Activated T-helper 1 cell treated with anti-CD3 and anti-CD28 coated beads, Interleukin-2, amount 50 U/mL, for 16 hours (primary cell): Measurements from ENCODE around the gene PDCD11.
A peak's percentile ranks its signal among the peaks of the same experiment; 100 is the strongest.

Experiments used
- DNase-seq, 2 donors: peaks; one replicate each; pipeline ENCODE4 v3.0.0-alpha.2; 2020; ENCODE audit warnings: low read depth in 1 of 2, low spot score in 1 of 2

PDCD11 gene

GRCh38 chr10:103449208-103450144, 53.0 kb downstream of the PDCD11 start:
- DNase-seq = no peak

- no peak for DNase-seq
Observed at GRCh38 chr10:103450201-103450695, 53.8 kb downstream of the PDCD11 start.

- DNase-seq = peak; percentile 24 to 30
Observed at GRCh38 chr10:103451091-103451813, 54.8 kb downstream of the PDCD11 start.

DNA sequence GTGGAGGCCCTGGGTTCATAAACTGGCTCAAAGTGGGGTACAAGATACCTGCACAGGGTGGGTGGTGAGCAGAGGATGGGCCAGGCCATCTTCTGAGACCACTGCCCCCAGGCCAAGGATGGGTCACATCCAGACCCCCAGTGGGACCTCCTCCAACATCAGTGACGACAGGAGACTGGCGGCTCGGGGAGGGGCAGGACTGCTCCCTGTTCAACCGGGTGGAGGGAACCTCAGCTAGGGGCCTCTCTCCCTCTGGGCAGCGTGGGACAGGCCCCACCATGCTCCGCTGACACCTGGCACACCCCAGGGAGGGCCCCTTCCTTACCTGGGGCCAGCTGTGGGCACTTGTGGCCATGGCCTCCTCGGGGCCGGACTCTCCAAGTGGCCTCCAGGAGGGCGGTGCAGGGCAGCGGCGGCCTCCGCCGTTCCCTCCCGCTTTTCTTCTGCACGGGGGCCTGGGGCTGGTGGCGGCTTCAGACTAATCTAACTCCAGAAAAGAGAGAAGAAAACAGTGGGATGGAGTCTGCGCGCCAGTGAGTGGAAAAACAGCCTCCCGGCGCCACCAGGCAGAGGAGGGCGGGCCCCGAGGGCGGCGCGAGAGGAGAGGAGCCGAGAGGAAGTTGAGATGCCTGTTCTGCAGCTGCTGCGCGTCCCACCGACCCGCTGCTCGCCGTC, 55.5 kb downstream of the PDCD11 start, which contains the start of gene CALHM2:
CALHM2 (minus strand) TSS at position 540 of the 675 bp plus-strand sequence. CDS start 2,429 bp downstream, outside the sequence.
- peak; percentile 22 to 34 for DNase-seq

DNA sequence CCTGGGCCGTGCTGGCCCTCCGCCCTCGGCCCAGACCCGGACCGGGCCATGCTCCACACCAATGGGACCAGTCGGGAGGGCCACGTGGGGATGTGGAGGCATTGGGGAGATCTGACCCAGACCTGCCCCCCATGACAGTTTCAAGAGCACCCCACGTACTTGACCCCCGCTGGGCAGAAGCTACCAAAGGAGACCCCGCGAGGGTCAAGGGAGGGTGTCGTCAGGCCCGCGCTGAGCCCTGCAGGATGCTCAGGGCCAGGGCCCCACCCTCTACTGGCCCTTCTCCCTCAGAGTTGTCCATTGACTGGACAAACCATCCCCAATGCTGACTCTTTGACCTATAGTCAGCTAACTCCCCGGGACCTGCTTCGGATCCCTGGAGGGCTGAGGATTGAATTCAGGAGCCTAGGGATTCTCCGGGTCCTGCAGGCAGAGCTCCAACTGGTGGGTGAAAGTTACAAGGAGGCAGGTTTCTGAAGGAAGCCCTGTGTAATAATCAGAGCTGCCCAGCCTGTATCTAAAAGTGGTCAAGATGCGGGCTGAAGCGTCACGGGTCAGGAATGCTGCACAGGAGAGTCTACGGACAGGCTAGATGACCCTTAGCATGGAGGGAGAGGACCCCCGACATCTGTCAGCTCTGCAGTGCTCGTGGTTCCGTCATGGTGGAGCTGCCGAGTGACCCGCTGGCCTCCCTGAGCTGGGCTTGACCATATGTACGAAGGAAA, 56.2 kb downstream of the PDCD11 start:
- no peak for DNase-seq

GRCh38 chr10:103454026-103454425, 57.6 kb downstream of the PDCD11 start:
- no peak for DNase-seq

GRCh38 chr10:103455235-103455634, 58.8 kb downstream of the PDCD11 start:
- no peak for DNase-seq

- DNase-seq = no peak
Observed at GRCh38 chr10:103456074-103456660, 59.7 kb downstream of the PDCD11 start.

DNA sequence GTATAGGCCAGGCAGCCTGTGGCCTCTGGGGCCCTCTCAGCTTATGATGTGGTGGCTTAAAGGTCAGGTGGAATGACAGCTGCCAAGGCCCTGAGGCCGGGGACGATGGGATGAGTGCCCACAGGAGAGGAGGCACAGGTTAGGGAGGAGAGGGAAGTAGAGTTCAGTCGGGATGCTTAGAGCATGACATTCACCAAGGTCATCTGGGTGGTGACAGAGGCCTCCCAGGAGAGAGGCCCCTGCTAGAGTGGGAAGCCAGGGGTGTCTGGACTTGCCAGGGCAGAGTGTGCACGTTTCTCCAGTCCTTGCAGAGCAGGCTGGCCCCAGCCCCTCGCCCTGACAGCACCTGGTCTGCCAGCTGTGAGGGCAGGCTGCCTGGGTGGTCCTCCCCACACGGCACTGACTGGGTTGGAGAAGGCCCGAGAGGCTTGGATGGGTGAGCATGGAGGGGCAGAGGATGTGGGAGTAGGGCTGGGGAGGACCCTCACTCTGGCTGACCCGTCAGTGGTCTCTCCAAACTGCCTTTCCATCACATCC, 60.8 kb downstream of the PDCD11 start:
- DNase-seq = no peak

DNA sequence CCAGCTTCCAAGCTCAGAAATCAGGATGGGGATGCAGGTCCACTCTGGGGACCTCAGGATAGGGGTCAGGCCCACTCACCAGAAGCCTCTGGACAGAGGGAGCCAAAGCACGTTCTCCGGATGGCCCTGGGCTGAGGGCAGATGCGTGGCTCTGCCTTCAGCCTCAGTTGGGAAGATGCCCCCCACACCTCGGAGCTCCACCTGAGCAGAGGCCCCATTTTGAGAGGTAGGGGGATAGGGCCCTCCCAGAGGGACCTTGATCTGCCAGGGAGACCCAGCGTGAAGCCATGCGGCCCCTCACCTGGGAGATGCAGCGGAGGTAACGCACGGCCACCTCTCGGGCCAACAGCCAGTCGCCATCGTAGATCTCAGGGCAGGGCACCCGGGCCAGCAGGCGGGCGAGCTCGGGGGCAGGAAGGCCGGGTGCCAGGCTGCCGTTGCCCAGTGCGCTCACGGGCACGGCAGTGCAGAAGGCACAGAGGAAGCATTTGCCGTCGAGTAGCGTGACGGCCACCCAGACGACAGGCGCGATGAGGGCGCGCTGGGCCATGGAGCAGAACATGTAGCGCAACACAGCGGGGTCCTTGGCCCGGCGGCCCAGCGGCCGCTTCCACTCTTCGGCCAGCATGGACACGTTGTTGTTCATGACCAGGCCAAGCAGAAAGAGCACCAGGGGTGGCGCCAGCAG, 61.6 kb downstream of the PDCD11 start:
- DNase-seq = no peak

DNA sequence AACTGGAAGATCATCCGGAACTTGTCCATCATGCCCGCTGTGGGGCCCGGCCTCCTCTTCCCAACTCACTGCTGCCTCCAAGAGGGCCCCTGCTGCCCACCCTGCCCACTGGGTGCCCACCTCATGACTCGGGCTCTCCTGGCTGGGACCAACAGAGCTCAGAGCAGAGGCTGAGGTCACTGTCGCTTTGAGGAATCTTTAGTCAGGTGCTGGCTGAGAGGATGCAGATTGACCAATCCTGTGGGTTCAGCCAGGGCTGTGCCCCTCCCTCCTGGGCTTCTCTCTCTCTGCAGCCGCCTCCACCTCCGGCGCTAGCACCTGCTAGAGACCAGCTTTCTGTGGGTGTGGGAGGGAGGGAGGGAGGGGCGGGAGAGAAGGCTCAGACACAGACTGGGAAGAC, 62.3 kb downstream of the PDCD11 start, which contains the start of gene CALHM1:
CALHM1 (minus strand) TSS at position 181 of the 400 bp plus-strand sequence; CDS start at position 32, 149 bp downstream.
- DNase-seq = no peak

DNA sequence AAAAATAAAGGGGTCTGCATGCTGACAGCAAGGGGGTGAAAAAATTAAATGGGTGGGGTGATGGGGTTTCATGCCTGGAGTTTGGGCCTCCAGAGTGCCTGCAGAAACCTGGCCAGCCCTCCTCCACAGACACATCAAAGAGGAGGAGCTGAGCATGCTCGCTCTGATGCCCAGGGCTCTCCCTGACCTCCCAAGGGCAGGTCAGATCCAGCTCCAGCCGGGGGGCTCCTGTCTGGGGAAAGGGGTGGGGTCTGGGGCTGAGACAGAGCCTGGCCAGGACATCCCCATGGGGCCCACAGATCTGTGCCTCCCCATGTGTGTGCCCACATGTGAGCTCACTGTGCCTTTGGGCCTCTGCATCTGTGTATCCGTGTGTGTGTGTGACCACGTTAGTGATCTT, 63.2 kb downstream of the PDCD11 start:
- no peak for DNase-seq

GRCh38 chr10:103463499-103463898, 67.1 kb downstream of the PDCD11 start:
- no peak for DNase-seq

DNA sequence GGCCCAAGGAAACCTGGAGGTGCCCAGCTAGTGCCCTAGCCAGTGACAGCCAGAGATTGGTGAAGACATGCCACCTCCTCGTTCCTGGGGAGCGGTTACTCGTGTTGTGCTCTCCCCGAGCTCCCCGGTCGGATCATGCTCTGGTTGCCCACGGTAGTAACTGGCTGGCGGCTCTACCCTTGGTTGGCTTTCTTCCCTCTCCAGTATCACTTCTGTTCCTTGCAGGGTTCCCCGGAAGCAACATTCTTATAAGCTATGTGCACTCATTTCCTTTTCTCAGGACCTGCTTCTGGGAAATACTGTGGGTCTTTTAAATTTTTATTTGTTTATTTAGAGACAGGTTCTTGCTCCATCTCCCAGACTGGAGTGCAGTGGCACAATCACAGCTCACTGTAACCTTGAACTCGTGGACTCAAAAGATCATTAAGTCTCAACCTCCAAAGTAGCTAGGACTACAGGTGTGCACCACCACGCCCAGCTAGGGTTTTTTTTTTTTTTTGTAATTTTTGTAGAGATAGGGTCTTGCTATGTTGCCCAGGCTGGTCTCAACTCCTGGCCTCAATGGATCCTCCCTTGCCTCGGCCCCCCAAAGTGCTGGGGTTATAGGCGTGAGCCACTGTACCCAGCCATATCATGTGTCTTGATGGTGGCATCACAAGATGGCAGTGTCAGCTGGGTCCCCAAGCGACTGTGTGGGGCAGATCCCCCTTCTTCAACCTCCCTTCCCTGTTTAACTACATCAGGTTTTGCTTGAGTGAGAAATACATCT, 69.2 kb downstream of the PDCD11 start:
- DNase-seq = no peak

DNA sequence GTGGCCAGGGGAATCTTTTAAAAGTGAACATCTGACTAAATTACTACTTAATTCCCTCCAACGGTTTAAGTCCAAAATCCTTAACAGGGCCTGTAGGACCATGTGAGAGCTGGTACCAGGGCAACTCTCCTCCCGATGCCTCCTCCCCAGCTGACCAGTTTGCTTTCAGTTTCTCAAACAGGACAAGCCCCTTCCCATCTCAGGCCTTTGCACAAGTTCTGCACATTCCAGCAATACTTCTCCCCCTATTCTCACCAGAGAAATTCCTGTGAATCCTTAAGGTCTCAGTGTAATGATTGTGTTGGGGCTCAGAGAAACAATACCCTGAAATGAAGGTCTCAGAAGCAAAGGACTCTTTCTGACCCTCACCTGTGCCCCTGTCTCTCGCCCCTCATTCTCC, 70.3 kb downstream of the PDCD11 start:
- DNase-seq = no peak

- DNase-seq = no peak
Observed at GRCh38 chr10:103467406-103467805, 71.0 kb downstream of the PDCD11 start.

- no peak for DNase-seq
Observed at GRCh38 chr10:103469201-103469600, 72.8 kb downstream of the PDCD11 start.
